Measurements from ENCODE around the gene TNFRSF18. TPM values are rescaled to one million over a fixed set of nuclear protein-coding genes. Genes with fewer than 3 reads are reported as not detected.

Gene TNFRSF18
- total RNA-seq, 4 donors from 2014 or later = 24.4 to 62.1 (median 33.5) TPM

DNA sequence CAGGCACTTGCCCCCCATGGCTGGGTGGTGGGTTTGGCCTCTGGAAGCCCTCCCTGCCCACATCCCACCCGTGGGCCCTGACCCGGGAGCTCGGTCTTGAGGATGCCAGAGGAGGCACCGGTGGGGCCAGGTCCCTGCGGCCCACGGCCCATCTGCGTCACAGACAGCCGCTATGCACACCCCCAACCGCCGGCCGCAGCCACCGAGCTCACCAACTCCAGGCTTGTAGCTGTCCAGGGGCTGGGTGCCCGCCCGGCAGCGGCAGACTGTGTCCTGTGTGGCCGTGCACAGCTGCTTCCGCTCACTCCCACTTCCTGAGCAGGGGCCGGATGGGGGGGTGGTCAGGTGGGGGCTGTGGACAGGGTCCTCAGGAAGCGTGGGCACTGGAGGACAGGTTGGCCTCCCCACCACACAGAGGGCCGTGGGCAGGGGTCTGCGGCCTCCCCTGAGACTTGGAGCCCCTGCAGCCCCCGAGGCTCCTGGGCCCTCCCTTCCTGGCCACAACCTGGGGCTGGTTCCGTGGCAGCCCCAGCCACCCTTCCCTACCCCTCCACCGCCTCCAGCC is 6.5 kb upstream of the TNFRSF18 start:
- DNase-seq (ENCODE audit: low spot score in 2 of 2) = no peak
- Histone ChIP-seq H3K4me1 (peaks cover 43% of the 10 kb centered on the region), H3K27ac (no peak overlapping the region), H3K27me3 (no peaks in the 10 kb centered on the region), H3K9me3 (no peaks in the 10 kb centered on the region), H3K4me3 (peak overlapping the region; percentile 32), H3K36me3 (peaks cover 20% of the 10 kb centered on the region)
- no CpG with 5 or more reads among the region's 24 CpGs for WGBS
- TF ChIP-seq, protein P1, sequence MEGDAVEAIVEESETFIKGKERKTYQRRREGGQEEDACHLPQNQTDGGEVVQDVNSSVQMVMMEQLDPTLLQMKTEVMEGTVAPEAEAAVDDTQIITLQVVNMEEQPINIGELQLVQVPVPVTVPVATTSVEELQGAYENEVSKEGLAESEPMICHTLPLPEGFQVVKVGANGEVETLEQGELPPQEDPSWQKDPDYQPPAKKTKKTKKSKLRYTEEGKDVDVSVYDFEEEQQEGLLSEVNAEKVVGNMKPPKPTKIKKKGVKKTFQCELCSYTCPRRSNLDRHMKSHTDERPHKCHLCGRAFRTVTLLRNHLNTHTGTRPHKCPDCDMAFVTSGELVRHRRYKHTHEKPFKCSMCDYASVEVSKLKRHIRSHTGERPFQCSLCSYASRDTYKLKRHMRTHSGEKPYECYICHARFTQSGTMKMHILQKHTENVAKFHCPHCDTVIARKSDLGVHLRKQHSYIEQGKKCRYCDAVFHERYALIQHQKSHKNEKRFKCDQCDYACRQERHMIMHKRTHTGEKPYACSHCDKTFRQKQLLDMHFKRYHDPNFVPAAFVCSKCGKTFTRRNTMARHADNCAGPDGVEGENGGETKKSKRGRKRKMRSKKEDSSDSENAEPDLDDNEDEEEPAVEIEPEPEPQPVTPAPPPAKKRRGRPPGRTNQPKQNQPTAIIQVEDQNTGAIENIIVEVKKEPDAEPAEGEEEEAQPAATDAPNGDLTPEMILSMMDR (IDR thresholded peaks at IDR 0.05) = no peak
- no peak for TF ChIP-seq EP300 (IDR thresholded peaks at IDR 0.05)

DNA sequence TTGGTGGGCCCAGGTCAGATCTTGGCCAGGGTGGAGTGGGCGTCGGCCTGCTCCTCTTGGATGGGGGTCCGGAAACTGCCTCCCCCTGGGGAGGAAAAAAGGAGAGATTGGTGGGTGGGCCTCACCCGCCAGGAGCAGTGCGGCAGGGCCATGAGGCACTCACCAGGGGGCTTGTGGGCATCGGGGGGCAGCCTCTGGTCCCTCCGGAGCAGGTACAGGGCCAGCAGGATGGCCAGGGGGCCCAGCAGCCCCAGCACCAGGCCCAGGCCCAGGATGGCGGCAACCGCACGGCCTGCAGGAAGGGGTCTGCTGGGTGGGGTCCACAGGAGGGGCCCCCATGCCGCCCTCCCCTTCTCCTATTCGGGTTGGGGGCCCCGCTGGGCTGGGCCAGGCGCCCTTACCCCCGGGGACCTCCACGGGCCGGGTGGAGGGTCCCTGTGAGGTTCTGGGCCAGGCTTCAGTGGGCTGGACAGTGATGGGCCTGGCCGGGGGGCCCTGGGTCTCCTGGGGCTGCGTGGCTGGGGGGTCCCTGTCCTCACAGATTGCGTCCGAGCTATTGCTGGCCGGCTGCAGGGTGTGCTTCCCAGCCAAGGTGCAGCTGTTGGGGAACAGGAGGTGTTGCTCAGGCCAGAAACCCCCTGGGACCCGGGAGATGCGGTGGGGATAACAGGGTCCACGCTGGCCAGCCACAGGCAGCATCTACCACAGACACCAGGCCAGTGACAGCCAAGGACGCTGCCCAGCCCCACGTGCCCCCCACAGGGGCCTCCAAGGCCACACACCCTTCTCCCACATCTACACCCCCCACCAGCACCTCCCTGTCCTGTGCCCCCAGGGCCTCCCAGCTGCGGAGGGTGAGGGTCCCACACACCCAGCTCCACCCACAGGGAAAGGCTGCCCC is 5.4 kb upstream of the TNFRSF18 start:
- Histone ChIP-seq H3K27ac (no peak overlapping the region), H3K4me1 (peaks cover 50% of the 10 kb centered on the region), H3K9me3 (no peaks in the 10 kb centered on the region), H3K4me3 (peak overlapping the region; percentile 32), H3K36me3 (peaks cover 9% of the 10 kb centered on the region), H3K27me3 (peaks cover 6% of the 10 kb centered on the region)
- DNase-seq (ENCODE audit: low spot score in 2 of 2) = no peak
- no peak for TF ChIP-seq EP300 (IDR thresholded peaks at IDR 0.05)
- no peak for TF ChIP-seq POLR2A (IDR thresholded peaks at IDR 0.05)
- 83% methylated on average over 8 of the region's 28 CpGs for WGBS

DNA sequence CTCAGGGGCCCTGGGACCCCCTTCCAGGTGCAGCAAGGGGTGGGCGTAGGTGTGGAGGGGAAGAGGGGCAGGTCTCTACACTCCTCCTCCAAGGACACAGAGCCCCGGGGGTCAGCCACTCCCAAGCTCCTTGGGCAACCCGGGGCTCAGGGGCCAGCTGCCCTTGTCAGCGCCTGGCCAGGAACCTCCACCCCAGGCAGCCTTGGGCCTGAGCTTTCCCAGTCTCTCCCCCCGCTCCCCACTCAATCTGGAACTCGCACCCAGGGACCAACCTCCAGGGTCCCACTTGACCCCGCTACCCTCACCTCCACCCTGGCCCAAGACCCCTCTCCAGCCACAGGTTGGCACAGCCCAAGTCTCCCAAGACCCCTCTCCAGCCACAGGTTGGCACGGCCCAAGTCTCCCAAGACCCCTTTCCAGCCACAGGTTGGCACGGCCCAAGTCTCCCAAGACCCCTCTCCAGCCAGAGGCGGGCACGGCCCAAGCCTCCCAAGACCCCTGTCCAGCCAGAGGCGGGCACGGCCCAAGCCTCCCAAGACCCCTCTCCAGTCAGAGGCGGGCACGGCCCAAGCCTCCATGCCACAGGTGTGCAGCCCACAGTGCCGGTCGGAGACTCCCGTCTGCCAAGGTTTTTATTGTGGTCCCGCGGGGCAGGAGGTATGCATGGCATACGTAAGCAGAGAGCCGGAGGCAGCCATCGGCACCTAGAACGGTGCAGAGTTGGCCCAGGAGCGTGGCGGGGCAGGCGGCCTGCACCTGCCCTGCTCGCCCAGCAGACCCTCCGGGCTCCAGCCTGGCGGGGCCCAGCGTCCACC is 4.5 kb upstream of the TNFRSF18 start:
- H3K4me3 ChIP-seq = no peak overlapping the region
- DNase-seq (ENCODE audit: low spot score in 2 of 2) = peak in 1 of 2 donors; percentile 59
- peaks cover 14% of the 10 kb centered on the region for H3K27me3 ChIP-seq
- H3K27ac ChIP-seq = no peak overlapping the region
- TF ChIP-seq POLR2AphosphoS5 (IDR thresholded peaks at IDR 0.05) (no peak), POLR2A (IDR thresholded peaks at IDR 0.05) (no peak), EP300 (IDR thresholded peaks at IDR 0.05) (no peak)
- TF ChIP-seq, protein P1 (IDR thresholded peaks at IDR 0.05) = no peak
- peaks cover under 1% of the 10 kb centered on the region for H3K36me3 ChIP-seq
- H3K4me1 ChIP-seq = peaks cover 58% of the 10 kb centered on the region
- 94% methylated on average over 10 of the region's 31 CpGs for WGBS
- no peaks in the 10 kb centered on the region for H3K9me3 ChIP-seq

DNA sequence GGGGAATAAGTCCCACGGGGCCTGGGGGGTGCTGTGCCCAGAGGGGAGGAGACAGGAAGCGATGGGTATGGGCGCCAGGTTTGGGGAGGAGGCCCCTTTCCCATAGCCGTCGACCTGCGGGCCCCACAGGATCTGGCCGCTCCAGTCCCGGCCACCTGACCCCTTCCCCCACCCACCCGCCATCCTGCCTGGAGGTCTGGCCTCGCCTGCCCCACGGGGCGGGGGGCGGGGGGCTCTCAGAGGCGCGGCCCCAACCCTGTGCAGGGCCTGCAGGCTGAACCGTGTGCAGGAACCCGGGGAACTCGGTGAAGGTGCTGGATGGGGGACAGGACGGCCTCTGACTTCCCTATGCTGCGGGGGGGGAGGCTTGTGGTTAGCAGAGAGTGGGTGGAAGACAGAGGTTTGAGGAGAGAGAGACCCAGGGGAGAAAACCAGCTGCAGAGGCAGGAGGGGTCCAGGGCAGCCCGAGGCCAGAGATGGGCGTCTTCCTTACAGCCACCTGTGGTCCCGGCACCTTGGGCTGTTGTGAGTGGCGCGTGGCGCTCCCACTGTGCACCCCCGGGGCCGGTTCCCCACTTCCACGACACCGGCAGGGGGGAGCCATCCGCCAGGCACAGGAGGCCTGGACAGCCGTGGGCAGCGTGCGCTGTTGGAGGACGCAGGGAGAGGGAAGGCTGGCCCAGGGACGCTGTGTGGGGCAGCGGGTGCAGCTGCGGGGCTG is 2.5 kb upstream of the TNFRSF18 start:
- H3K4me3 ChIP-seq = peak overlapping the region; percentile 32
- peaks cover 56% of the 10 kb centered on the region for H3K4me1 ChIP-seq

DNA sequence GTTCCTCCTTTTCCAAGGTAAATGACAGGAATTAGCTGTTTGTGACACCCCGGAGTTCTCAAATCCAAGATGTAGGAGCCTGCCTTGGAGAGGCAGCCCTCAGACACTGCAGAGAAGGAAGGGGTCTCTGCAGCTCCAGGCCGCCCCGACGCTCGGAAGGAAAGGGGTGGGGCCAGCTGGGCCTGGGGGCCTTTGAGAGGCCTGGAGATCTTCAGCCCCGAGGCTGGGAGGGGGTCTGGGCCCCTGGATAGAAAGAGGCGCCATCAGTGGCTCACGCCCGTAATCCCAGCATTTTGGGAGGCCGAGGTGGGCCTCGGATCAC is 1.1 kb upstream of the TNFRSF18 start:
- Histone ChIP-seq H3K27me3 (peaks cover 31% of the 10 kb centered on the region), H3K4me1 (peaks cover 54% of the 10 kb centered on the region), H3K27ac (no peak overlapping the region), H3K36me3 (no peaks in the 10 kb centered on the region), H3K9me3 (no peaks in the 10 kb centered on the region), H3K4me3 (no peak overlapping the region)
- TF ChIP-seq EP300 (IDR thresholded peaks at IDR 0.05) = no peak
- TF ChIP-seq, protein P1 (IDR thresholded peaks at IDR 0.05) = no peak
- TF ChIP-seq POLR2A (IDR thresholded peaks at IDR 0.05) = no peak
- no peak for TF ChIP-seq POLR2AphosphoS5 (IDR thresholded peaks at IDR 0.05)
- DNase-seq (ENCODE audit: low spot score in 2 of 2) = peak in 1 of 2 donors; percentile 53
- 59% methylated on average over 6 of the region's 11 CpGs for WGBS

More for the DNA sequence above, 2.5 kb upstream of the TNFRSF18 start:
- Histone ChIP-seq H3K9me3 (no peaks in the 10 kb centered on the region), H3K27me3 (peaks cover 19% of the 10 kb centered on the region), H3K36me3 (no peaks in the 10 kb centered on the region), H3K27ac (no peak overlapping the region)
- WGBS = 43% methylated on average over 27 of the region's 38 CpGs
- peak in 1 of 2 donors; percentile 64 for DNase-seq (ENCODE audit: low spot score in 2 of 2)
- TF ChIP-seq POLR2A (IDR thresholded peaks at IDR 0.05) (no peak), POLR2AphosphoS5 (IDR thresholded peaks at IDR 0.05) (no peak), EP300 (IDR thresholded peaks at IDR 0.05) (no peak)
- TF ChIP-seq, protein P1 (IDR thresholded peaks at IDR 0.05) = no peak
